ENCODE results near the gene HSD3B1.
"Not testable (repeated sequence)": the region's sequence is repeated elsewhere in the genome, so short reads cannot be mapped to it uniquely, and the experiment has no call there.

The HSD3B1 gene

DNA sequence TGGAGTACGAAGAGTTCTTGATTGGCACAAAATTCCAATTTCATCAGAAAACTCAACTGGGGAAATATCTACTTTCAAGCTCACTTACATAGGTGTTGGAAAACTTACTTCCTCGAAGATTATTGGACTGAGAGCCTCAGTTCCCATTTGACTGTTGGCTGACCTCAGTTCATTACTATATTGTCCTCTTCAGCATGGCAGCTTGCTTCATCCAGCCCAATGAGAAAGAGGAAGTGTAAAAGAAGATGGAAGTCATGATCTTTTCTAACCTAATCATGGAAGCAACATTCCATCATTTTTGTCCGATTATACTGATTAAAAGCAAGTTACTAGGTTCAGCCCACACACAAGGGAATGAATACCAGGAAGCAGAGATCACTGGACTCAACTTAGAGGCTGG is 49.4 kb downstream of the HSD3B1 start:
- DNase-seq, result no peak

DNA sequence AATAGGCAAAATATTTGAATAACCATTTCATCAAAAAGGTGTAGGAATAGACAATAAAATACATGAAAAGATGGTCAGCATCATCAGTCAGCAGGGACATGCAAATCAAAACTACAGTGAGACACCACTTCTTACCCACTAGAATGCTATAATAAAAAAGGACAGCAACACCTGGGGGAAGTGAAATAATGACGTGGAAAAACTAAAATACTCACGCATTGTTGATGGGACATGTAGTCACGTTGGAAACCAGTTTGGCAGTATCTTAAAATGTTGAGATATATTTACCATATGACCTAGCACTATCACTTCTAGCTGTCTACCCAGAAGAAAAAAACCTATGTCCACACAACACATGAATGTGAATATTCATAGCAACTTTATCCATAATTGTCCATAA is 53.4 kb downstream of the HSD3B1 start:
- not testable (repeated sequence) for DNase-seq

DNA sequence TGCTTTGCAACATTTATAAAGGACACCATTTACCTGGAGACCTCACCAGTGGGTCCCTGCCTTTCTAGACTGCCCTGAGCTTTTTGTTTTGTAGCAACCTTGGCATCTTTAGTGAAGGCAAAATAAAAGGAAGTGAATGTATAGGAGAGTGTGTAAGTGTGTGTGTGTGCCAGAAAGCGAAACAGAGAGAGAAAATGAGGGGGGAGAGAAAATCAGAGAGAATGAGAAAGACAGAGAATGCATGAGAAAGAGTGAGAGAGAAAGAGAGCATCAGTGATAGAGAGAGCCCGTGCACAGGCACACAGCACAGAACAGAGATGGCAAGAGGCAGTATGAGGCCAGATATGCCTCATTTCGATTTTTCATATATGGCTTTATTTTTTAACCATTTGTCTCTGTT is 57.5 kb downstream of the HSD3B1 start:
- no peak for DNase-seq
